Measurements from ENCODE around the gene SNX8.
"Not testable (repeated sequence)": the region's sequence is repeated elsewhere in the genome, so short reads cannot be mapped to it uniquely, and the experiment has no call there.

SNX8 gene

GRCh38 chr7:2289111-2289586, 25.1 kb downstream of the SNX8 start:
- DNase-seq = no peak

- no peak for DNase-seq
Observed at GRCh38 chr7:2288503-2288902, 25.7 kb downstream of the SNX8 start.

- no peak for DNase-seq
Observed at GRCh38 chr7:2287745-2288144, 26.5 kb downstream of the SNX8 start.

- no peak for DNase-seq
Observed at GRCh38 chr7:2283074-2283473, 31.2 kb downstream of the SNX8 start.

- no peak for DNase-seq
Observed at GRCh38 chr7:2282185-2282751, 32.0 kb downstream of the SNX8 start.

- DNase-seq = no peak
Observed at GRCh38 chr7:2281541-2281940, 32.7 kb downstream of the SNX8 start.

- DNase-seq = no peak
Observed at GRCh38 chr7:2280424-2280823, 33.8 kb downstream of the SNX8 start.

GRCh38 chr7:2279896-2280295, 34.3 kb downstream of the SNX8 start:
- no peak for DNase-seq

GRCh38 chr7:2278026-2278425, 36.2 kb downstream of the SNX8 start:
- no peak for DNase-seq

- no peak for DNase-seq
Observed at GRCh38 chr7:2276107-2276506, 38.1 kb downstream of the SNX8 start.

- no peak for DNase-seq
Observed at GRCh38 chr7:2275101-2275500, 39.1 kb downstream of the SNX8 start.

GRCh38 chr7:2274666-2275065, 39.6 kb downstream of the SNX8 start:
- no peak for DNase-seq

- DNase-seq = no peak
Observed at GRCh38 chr7:2273866-2274265, 40.4 kb downstream of the SNX8 start.

- DNase-seq = no peak
Observed at GRCh38 chr7:2272031-2272430, 42.2 kb downstream of the SNX8 start.

- DNase-seq = no peak
Observed at GRCh38 chr7:2271273-2272026, 42.8 kb downstream of the SNX8 start.

- DNase-seq = no peak
Observed at GRCh38 chr7:2270495-2270894, 43.7 kb downstream of the SNX8 start.

- DNase-seq = no peak
Observed at GRCh38 chr7:2269991-2270460, 44.2 kb downstream of the SNX8 start.

GRCh38 chr7:2269089-2269990, 44.9 kb downstream of the SNX8 start:
- not testable (repeated sequence) for DNase-seq

GRCh38 chr7:2266911-2267310, 47.3 kb downstream of the SNX8 start:
- no peak for DNase-seq

GRCh38 chr7:2264158-2264557, 50.1 kb downstream of the SNX8 start:
- no peak for DNase-seq

- DNase-seq = no peak
Observed at GRCh38 chr7:2263176-2263575, 51.1 kb downstream of the SNX8 start.

- DNase-seq = no peak
Observed at GRCh38 chr7:2261611-2262010, 52.6 kb downstream of the SNX8 start.

- DNase-seq = no peak
Observed at GRCh38 chr7:2260820-2261219, 53.4 kb downstream of the SNX8 start.

- no peak for DNase-seq
Observed at GRCh38 chr7:2259480-2259879, 54.8 kb downstream of the SNX8 start.

Measured in SIG-M5 (cell line).